WERI-Rb-1 (cell line): ENCODE data around the gene PILRB.
"Not testable (repeated sequence)": the region's sequence is repeated elsewhere in the genome, so short reads cannot be mapped to it uniquely, and the experiment has no call there.

ENCODE experiments used
- DNase-seq: peaks from one replicate; pipeline ENCODE4 v3.0.0-alpha.2; 2020
- H3K27ac ChIP-seq: fragments of 250-450 bp; sonication (Bioruptor Pico); 2 replicates; pipeline ENCODE4 v1.5.1; 2020; ENCODE audit warnings: mild to moderate bottlenecking, moderate library complexity
- H3K27me3 ChIP-seq: fragments of 250-450 bp; sonication (Bioruptor Pico); 2 replicates; pipeline ENCODE4 v1.5.1; 2021; ENCODE audit warnings: mild to moderate bottlenecking, low read depth, moderate library complexity; ENCODE audit not compliant: insufficient read depth, severe bottlenecking
- H3K36me3 ChIP-seq: fragments of 250-450 bp; sonication (Bioruptor Pico); 2 replicates; pipeline ENCODE4 v1.5.1; 2020; ENCODE audit warnings: mild to moderate bottlenecking, moderate library complexity
- H3K4me3 ChIP-seq: 2 replicates; pipeline ENCODE4 v1.5.1; 2011; ENCODE audit warnings: low read depth, mild to moderate bottlenecking, control low read depth, low read length
- H3K9me3 ChIP-seq: fragments of 250-450 bp; sonication (Bioruptor Pico); 2 replicates; pipeline ENCODE4 v1.5.1; 2021; ENCODE audit warnings: mild to moderate bottlenecking, moderate library complexity; ENCODE audit not compliant: severe bottlenecking
- TF ChIP-seq, protein P1 (sequence below): IDR thresholded peaks from 2 replicates; pipeline ENCODE4 v1.5.1; 2011; ENCODE audit warnings: low read depth, mild to moderate bottlenecking, control low read depth, inconsistent platforms, low read length

The PILRB gene

DNA sequence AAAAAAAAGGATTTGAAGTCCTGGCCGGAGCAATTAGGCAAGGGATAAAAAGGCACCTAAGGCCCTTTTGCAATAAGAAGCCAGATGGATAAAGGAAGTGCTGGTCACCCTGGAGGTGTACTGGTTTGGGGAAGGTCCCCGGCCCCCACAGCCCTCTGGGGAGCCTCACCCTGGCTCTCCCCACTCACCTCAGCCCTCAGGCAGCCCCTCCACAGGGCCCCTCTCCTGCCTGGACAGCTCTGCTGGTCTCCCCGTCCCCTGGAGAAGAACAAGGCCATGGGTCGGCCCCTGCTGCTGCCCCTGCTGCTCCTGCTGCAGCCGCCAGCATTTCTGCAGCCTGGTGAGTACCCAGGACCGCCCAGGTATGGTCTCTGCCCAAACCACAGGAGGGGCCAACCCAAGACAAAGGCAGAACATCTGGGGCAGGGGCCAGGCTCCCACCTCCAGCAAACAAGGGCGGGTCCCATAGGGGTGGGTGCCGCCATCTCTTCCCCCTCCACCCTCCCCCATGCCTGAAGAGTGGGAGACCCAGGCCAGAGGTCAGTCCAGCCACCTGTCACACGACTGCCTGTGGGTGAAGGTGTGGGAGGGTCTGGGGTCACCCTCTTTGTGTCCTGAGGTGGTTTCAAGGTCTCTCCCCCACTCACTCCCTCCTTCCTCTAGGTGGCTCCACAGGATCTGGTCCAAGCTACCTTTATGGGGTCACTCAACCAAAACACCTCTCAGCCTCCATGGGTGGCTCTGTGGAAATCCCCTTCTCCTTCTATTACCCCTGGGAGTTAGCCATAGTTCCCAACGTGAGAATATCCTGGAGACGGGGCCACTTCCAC lies at the start of gene PILRB:
PILRB (plus strand) TSS at position 91 of the 830 bp plus-strand sequence; CDS start at position 277, 186 bp downstream.
- Histone ChIP-seq H3K9me3 (no peaks in the 10 kb centered on the region), H3K27ac (no peak within 1 kb of the TSS), H3K27me3 (no peaks in the 10 kb centered on the region), H3K36me3 (peaks cover 86% of the 10 kb centered on the region), H3K4me3 (no peak within 1 kb of the TSS)
- no peak for DNase-seq
- TF ChIP-seq, protein P1, sequence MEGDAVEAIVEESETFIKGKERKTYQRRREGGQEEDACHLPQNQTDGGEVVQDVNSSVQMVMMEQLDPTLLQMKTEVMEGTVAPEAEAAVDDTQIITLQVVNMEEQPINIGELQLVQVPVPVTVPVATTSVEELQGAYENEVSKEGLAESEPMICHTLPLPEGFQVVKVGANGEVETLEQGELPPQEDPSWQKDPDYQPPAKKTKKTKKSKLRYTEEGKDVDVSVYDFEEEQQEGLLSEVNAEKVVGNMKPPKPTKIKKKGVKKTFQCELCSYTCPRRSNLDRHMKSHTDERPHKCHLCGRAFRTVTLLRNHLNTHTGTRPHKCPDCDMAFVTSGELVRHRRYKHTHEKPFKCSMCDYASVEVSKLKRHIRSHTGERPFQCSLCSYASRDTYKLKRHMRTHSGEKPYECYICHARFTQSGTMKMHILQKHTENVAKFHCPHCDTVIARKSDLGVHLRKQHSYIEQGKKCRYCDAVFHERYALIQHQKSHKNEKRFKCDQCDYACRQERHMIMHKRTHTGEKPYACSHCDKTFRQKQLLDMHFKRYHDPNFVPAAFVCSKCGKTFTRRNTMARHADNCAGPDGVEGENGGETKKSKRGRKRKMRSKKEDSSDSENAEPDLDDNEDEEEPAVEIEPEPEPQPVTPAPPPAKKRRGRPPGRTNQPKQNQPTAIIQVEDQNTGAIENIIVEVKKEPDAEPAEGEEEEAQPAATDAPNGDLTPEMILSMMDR, result peak; percentile 36

DNA sequence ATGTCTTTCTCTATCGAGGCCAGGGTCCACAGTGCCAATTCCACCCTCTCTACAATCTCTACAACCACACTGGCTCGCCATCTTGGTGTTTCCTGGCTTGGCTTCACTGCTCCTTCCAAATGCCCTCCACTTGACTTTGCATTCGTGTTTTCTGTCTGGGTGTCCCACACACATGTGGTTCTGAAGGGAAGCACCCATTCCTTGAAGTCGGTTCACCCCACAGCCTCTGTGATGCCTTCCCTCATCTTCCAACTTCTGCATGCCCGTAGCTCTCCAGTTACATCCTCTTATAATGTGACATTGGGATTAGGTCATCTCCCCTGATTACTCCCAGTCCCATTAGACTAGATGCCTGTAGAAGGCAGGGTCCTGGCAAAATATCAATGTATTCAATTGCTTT lies 39.6 kb upstream of the PILRB start:
- H3K36me3 ChIP-seq, H3K4me3 ChIP-seq, DNase-seq, H3K9me3 ChIP-seq, H3K27ac ChIP-seq, H3K27me3 ChIP-seq: not testable (repeated sequence)

DNA sequence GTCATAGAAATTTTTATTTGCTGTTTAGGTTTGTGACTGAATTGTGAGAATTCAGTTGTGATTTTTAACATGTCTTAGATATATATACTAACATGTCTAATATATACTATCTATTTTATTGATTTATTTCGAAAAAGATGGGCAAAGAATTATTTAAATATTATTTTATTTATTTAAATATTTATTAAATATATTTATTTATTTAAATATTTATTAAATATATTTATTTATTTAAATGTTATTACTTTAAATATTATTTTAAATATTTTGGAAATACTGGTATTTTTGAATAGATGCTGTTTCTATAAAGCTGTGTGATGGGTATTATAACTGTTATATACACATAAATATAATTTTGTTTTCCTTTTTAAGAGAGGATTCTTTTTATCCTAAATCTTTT lies 36.3 kb upstream of the PILRB start:
- not testable (repeated sequence) for H3K9me3 ChIP-seq, H3K36me3 ChIP-seq, H3K4me3 ChIP-seq, H3K27ac ChIP-seq, H3K27me3 ChIP-seq, DNase-seq

DNA sequence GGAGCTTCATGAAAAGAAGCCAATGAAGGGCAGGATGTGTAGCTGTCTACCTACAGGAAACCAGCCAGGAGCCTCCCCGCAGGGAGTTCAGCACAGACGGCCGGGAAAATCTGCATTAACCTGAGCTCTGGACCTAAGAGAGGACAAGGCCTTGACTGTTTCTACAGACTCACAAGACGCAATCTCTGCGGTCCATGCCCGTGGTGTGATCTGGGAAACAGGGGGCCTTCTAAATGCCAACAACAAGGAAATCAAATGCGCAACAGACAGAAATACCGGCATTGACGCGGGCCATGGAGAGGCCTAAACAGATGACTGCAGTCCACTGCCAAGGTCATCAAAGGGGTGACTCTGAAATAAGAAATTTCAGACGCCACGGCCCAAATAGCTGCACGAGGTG lies 33.7 kb upstream of the PILRB start:
- not testable (repeated sequence) for H3K36me3 ChIP-seq, H3K27ac ChIP-seq, H3K9me3 ChIP-seq, H3K4me3 ChIP-seq, DNase-seq, H3K27me3 ChIP-seq

DNA sequence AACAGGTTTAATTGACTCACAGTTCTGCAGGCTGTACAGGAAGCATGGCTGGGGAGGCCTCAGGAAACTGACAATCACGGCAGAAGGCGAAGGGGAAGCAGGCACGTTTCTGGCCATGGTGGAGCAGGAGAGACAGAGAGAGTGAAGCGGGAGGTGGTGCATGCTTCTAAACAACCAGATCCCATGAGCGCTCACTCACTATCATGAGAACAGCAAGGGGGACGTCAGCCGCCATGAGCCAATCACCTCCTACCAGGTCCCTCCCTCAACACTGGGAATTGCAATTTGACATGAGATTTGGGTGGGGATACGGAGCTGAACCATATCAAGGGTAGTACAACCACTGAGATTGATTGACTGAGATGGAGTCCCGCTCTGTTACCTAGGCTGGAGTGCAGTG lies 32.2 kb upstream of the PILRB start:
- DNase-seq, H3K27me3 ChIP-seq, H3K36me3 ChIP-seq, H3K9me3 ChIP-seq, H3K27ac ChIP-seq, H3K4me3 ChIP-seq: not testable (repeated sequence)

DNA sequence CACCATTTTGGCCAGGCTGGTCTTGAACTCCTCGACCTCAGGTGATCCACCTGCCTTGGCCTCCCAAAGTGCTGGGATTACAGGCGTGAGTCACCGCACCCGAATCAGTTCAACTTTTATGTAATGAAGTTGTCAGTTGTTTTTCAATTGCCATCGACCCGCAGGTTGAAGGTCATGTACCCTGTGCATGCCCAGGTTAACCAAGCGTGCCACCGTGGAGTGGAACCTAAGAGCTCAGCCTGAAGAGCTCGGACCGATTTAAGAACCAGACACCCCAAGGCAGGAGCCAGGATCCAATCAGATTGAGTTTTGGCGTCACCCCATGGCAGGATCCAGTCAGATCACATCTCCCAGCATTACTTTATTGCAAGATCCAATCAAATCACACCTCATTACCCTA lies 31.0 kb upstream of the PILRB start:
- H3K9me3 ChIP-seq, H3K36me3 ChIP-seq, H3K27me3 ChIP-seq, H3K4me3 ChIP-seq, DNase-seq, H3K27ac ChIP-seq: not testable (repeated sequence)

DNA sequence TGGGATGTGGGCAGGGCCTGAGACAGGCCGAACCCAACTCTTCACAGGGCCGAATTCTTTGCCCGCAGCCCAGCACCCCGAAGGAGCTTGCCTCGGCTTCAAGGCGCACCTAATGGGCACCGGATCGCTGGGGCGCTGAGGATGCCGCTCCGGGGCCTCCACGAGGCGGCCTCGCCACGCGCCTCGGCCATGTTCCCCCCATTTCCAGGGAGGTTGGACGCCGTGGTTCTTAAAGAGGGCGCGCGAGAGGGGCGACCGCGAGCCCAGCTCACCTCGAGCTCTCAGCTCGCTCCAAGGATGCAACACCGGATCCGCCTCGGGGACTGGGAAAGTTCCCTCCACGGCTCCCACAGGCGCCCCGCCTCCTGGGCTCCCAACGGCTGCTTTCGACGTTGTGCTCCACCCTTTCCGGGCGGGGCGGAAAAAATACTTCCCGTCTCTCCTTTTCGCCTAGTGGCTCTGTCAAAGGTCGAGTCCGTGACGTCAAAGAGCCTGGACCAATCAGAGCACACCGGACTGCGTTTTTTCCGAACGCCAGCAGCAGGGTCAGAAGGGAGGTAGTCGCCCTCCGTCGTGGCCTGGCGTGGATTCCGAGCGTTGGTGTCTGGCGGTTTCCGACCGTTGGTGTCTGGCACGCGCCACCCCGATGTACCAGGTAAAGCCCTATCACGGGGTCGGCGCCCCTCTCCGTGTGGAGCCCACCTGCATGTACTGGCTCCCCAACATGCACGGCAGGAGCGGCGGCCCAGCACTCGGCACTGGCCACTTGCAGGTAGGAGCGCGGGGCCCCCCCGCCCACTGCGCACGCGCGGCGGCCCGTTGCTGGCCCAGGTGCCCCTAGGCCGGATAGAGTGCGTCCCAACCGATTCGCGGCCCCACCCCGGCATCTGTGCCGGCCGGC lies 22.1 kb upstream of the PILRB start:
- H3K27ac ChIP-seq, result peak overlapping the region; percentile 94
- DNase-seq, result peak; percentile 95
- not testable (repeated sequence) for H3K9me3 ChIP-seq, H3K27me3 ChIP-seq, H3K36me3 ChIP-seq
- H3K4me3 ChIP-seq, result peak overlapping the region; percentile 57

DNA sequence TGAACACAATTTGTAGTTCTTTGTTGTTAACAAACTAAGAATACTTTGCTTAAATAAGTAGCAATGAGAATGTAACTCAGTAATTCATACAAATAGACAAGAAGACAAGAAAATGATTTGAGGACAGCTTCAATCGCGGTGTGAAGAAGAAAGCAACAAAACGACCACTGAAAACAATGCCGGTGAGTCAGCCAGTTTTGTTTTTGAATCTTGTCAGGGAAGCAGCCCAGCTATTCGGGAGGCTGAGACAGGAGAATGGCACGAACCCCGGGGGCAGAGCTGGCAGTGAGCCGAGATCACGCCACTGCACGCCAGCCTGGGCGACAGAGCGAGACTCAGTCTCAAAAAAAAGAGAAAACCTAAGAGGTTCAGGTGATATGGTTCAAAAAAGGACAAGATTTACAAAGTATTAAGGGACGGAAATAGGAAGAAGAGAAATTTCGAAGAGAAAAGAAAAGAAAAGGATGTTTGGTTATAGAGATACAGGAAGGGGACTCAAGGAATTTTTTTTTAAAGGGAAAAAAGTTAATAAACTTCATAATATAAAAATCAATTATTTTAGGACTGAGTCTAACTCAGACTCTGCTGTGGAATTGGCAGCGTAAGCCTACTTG lies 19.7 kb upstream of the PILRB start:
- not testable (repeated sequence) for H3K9me3 ChIP-seq, H3K27ac ChIP-seq, DNase-seq, H3K4me3 ChIP-seq, H3K36me3 ChIP-seq, H3K27me3 ChIP-seq

DNA sequence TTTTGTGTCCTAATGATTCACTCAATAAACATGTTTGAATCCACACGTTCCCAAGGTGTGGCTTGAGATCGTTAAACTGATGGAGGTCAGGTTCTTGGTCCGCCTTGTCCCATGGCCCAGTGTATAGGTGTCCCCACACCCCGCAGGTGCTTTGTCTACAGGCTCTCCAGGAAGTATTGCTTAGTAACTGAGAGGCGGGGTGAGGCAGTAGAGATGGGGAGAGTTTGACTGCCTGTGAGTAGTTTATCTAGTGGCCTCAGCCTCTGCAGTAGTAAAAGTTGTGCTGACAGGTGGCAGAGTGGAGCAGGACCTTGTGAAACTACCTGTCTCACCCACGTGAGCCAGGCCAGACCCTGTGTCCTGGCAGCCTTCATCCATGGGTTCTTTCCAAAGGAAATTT lies 16.6 kb upstream of the PILRB start:
- H3K27me3 ChIP-seq, H3K9me3 ChIP-seq, DNase-seq, H3K27ac ChIP-seq, H3K4me3 ChIP-seq: not testable (repeated sequence)
- peaks cover 11% of the 10 kb centered on the region for H3K36me3 ChIP-seq
